ENCODE data around the gene PCAT7. TPM values are rescaled to one million over a fixed set of nuclear protein-coding genes. Genes with fewer than 3 reads are reported as not detected.
A peak's percentile ranks its signal among the peaks of the same experiment; 100 is the strongest.

Gene PCAT7
- polyA plus RNA-seq, 12 donors: 1.3 to 9.1 (median 3.7) TPM; not detected in 1

DNA sequence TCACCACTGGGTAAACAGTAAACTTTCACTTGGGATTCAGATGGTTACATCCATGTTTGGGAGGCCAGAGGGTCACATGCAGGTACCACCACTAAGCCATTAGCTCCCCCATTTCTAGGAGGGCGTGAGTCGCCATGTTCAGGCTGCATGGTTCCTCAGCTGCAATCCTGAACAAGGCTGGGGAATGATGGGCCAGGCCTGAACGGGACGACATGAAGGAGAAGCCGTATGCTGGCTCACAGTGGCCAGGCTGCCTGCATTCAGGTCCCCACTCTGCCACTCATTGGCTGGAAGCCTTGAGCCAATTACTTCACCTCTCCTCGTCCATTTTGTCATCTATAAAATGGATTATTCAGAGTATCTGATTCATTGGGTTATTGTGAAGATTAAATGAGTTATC is 47.8 kb downstream of the PCAT7 start:
- no peak for DNase-seq

- peak; percentile 35 for DNase-seq
Measured at GRCh38 chr9:94603259-94604160, 48.6 kb downstream of the PCAT7 start.

DNA sequence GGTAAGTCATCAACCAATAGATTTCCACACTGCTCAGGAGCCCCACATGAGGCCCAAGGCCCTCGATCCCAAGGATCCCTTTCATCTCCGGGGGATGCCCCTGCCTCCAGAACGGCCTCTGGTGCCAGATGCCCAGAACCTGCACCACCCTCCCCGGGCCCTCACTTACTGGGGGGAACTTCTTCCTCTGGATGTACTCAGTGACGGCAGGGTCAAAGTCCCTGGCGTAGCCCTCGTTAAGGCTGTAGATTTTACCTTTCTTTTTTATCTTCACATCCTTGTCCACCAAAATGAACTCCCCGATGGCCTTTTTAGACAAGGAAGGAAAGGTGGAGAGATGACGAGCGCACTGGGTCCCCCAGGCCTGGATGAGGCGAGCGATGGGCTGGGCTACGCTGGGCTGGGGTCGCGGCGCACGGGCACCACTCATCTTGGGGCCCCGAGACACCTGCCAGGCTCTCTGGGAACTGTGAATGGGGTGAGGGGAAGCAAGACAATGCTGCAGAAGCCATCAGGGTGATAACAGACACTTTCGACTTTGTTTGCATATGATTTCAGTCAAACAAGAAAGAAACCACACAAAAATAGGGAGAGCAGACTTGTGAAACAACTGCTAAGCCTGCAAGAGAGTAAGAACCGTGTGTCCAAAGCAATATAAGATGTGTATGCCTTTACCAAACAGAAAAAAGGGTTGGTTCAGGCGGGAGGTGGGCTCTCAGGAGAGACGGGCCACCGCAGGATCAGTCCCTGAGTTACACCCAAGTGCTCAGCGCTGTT is 52.0 kb downstream of the PCAT7 start:
- no peak for DNase-seq

- no peak for DNase-seq
Measured at GRCh38 chr9:94607423-94607691, 52.5 kb downstream of the PCAT7 start.

- DNase-seq: no peak
Measured at GRCh38 chr9:94610181-94610606, 55.3 kb downstream of the PCAT7 start.

GRCh38 chr9:94611638-94612068 is 56.8 kb downstream of the PCAT7 start:
- no peak for DNase-seq

- DNase-seq: no peak
Measured at GRCh38 chr9:94612071-94612470, 57.2 kb downstream of the PCAT7 start.

GRCh38 chr9:94613003-94613402 is 58.1 kb downstream of the PCAT7 start:
- no peak for DNase-seq

GRCh38 chr9:94619026-94619425 is 64.1 kb downstream of the PCAT7 start:
- DNase-seq: no peak

Other genes starting within 250 kb of the PCAT7 start
- gene NUTM2F, start 226.4 kb upstream of the PCAT7 start, polyA plus RNA-seq (ENCODE audit: insufficient read length in 12 of 12): not detected
- gene FBP2, start 38.7 kb downstream of the PCAT7 start, polyA plus RNA-seq (ENCODE audit: insufficient read length in 12 of 12): 10 to 100 TPM in 11 of 12 donors, not detected in 1; 15.9 to 90.6 (median 67.1) TPM
- 10 to 100 TPM in 1 of 12 donors, 1 to 10 TPM in 7, under 1 TPM in 3, not detected in 1; 0.42 to 15.4 (median 1.1) TPM for gene FBP1, start 84.4 kb downstream of the PCAT7 start, polyA plus RNA-seq (ENCODE audit: insufficient read length in 12 of 12)
- gene AOPEP, start 171.6 kb downstream of the PCAT7 start, polyA plus RNA-seq (ENCODE audit: insufficient read length in 12 of 12): 10 to 100 TPM in 11 of 12 donors, not detected in 1; 33.5 to 57.2 (median 40.1) TPM

All from muscle of arm (tissue), 12 donors.